Endothelial cell (in vitro differentiated cells): ENCODE results near the gene TBXA2R. TPM values are rescaled to one million over a fixed set of nuclear protein-coding genes. Genes with fewer than 3 reads are reported as not detected.
"Not testable (repeated sequence)": the region's sequence is repeated elsewhere in the genome, so short reads cannot be mapped to it uniquely, and the experiment has no call there.

Experiments used
- DNase-seq: peaks from one replicate; pipeline ENCODE4 v3.0.0; 2021; ENCODE audit warnings: low spot score
- H3K27ac Mint-ChIP-seq: one replicate; pipeline ENCODE4 v1.8.0; 2021; ENCODE audit warnings: mixed read lengths, inconsistent platforms; ENCODE audit not compliant: unreplicated experiment
- H3K27me3 Mint-ChIP-seq: one replicate; pipeline ENCODE4 v1.8.0; 2021; ENCODE audit warnings: mild to moderate bottlenecking, moderate library complexity, mixed read lengths, inconsistent platforms; ENCODE audit not compliant: unreplicated experiment
- H3K36me3 Mint-ChIP-seq: one replicate; pipeline ENCODE4 v1.8.0; 2021; ENCODE audit warnings: mild to moderate bottlenecking, low read depth, mixed read lengths, inconsistent platforms; ENCODE audit not compliant: unreplicated experiment
- H3K4me1 Mint-ChIP-seq: one replicate; pipeline ENCODE4 v1.8.0; 2021; ENCODE audit warnings: mild to moderate bottlenecking, mixed read lengths, inconsistent platforms; ENCODE audit not compliant: unreplicated experiment
- H3K4me3 Mint-ChIP-seq: one replicate; pipeline ENCODE4 v1.8.0; 2021; ENCODE audit warnings: mild to moderate bottlenecking, mixed read lengths, inconsistent platforms; ENCODE audit not compliant: unreplicated experiment
- H3K9me3 Mint-ChIP-seq: one replicate; pipeline ENCODE4 v1.8.0; 2021; ENCODE audit warnings: mixed read lengths, inconsistent platforms; ENCODE audit not compliant: unreplicated experiment
- CTCF ChIP-seq: fragments of 200-600 bp; sonication (generic); IDR thresholded peaks from one replicate; pipeline ENCODE4 v1.5.0; 2021; ENCODE audit warnings: antibody characterized with exemption; ENCODE audit not compliant: unreplicated experiment
- total RNA-seq: library from RNA; stranded (reverse); fragmentation: NEBNext Ultra II Directional; extraction: Animal tissue kit (Norgen Biotek cat#: 25700); gene quantifications from one replicate; pipeline ENCODE4 v1.2.1, GENCODE V29; 2021; ENCODE audit not compliant: unreplicated experiment

The TBXA2R gene
- total RNA-seq, 1 donor from 2014 or later: 7.3 TPM

- Mint-ChIP-seq H3K36me3 (peaks cover 6% of the 10 kb centered on the region), H3K4me1 (no peaks in the 10 kb centered on the region), H3K9me3 (no peaks in the 10 kb centered on the region), H3K27ac (no peak overlapping the region), H3K27me3 (peaks cover 6% of the 10 kb centered on the region), H3K4me3 (no peak overlapping the region)
- no peak for DNase-seq
- TF ChIP-seq CTCF: no peak
Measured at GRCh38 chr19:3653081-3653795, 46.6 kb upstream of the TBXA2R start.

GRCh38 chr19:3652422-3652821 lies 45.7 kb upstream of the TBXA2R start:
- no peak for DNase-seq
- no peaks in the 10 kb centered on the region for H3K4me1 Mint-ChIP-seq
- no peak for TF ChIP-seq CTCF
- no peak overlapping the region for H3K4me3 Mint-ChIP-seq
- H3K9me3 Mint-ChIP-seq: no peaks in the 10 kb centered on the region
- peaks cover 4% of the 10 kb centered on the region for H3K36me3 Mint-ChIP-seq
- peaks cover 6% of the 10 kb centered on the region for H3K27me3 Mint-ChIP-seq
- no peak overlapping the region for H3K27ac Mint-ChIP-seq

GRCh38 chr19:3651684-3652083 lies 45.0 kb upstream of the TBXA2R start:
- H3K36me3 Mint-ChIP-seq: no peaks in the 10 kb centered on the region
- no peaks in the 10 kb centered on the region for H3K9me3 Mint-ChIP-seq
- H3K27ac Mint-ChIP-seq: no peak overlapping the region
- no peaks in the 10 kb centered on the region for H3K4me1 Mint-ChIP-seq
- no peak for DNase-seq
- TF ChIP-seq CTCF: no peak
- H3K4me3 Mint-ChIP-seq: no peak overlapping the region
- H3K27me3 Mint-ChIP-seq: peaks cover 1% of the 10 kb centered on the region

GRCh38 chr19:3649888-3650287 lies 43.2 kb upstream of the TBXA2R start:
- TF ChIP-seq CTCF: no peak
- no peaks in the 10 kb centered on the region for H3K27me3 Mint-ChIP-seq
- DNase-seq: no peak
- no peak overlapping the region for H3K4me3 Mint-ChIP-seq
- H3K27ac Mint-ChIP-seq: no peak overlapping the region
- no peaks in the 10 kb centered on the region for H3K36me3 Mint-ChIP-seq
- H3K9me3 Mint-ChIP-seq: no peaks in the 10 kb centered on the region
- H3K4me1 Mint-ChIP-seq: no peaks in the 10 kb centered on the region

GRCh38 chr19:3648037-3648905 lies 41.6 kb upstream of the TBXA2R start:
- H3K27ac Mint-ChIP-seq: no peak overlapping the region
- no peak for DNase-seq
- no peaks in the 10 kb centered on the region for H3K36me3 Mint-ChIP-seq
- no peaks in the 10 kb centered on the region for H3K4me1 Mint-ChIP-seq
- no peak for TF ChIP-seq CTCF
- H3K9me3 Mint-ChIP-seq: no peaks in the 10 kb centered on the region
- no peak overlapping the region for H3K4me3 Mint-ChIP-seq
- no peaks in the 10 kb centered on the region for H3K27me3 Mint-ChIP-seq

- not testable (repeated sequence) for H3K4me3 Mint-ChIP-seq, DNase-seq, H3K4me1 Mint-ChIP-seq, H3K36me3 Mint-ChIP-seq, H3K9me3 Mint-ChIP-seq, H3K27me3 Mint-ChIP-seq, H3K27ac Mint-ChIP-seq
Measured at GRCh38 chr19:3647102-3647501, 40.4 kb upstream of the TBXA2R start.
